SK-N-SH (cell line): ENCODE results near the gene ATP6V0E1. TPM values are rescaled to one million over a fixed set of nuclear protein-coding genes. Genes with fewer than 3 reads are reported as not detected.

Experiments used
- CTCF ChIA-PET: fragments of 300-600, 350-600 bp; formaldehyde crosslinking; extraction: SDS; loops from one replicate; lab custom pipeline; 2021; lab: Yijun Ruan, JAX
- POLR2A ChIA-PET: fragments of 350-600 bp; sonication (Branson Sonifier 250); formaldehyde crosslinking; extraction: SDS; loops from one replicate; lab custom pipeline; 2020; ENCODE audit warnings: antibody characterized with exemption, inconsistent platforms; lab: Yijun Ruan, JAX
- DNase-seq: peaks from one replicate; pipeline ENCODE4 v3.0.0; 2012
- H2AFZ ChIP-seq: fragments of 200-600 bp; sonication (generic); 2 replicates; pipeline ENCODE4 v1.8.1; 2016; ENCODE audit warnings: antibody characterized with exemption, mild to moderate bottlenecking, low read depth
- H3F3A ChIP-seq: fragments of 200-600 bp; sonication (generic); replicated peaks from 2 replicates; pipeline ENCODE3; 2016; ENCODE audit warnings: antibody characterized with exemption, mild to moderate bottlenecking; ENCODE audit not compliant: insufficient read depth
- H3K27ac ChIP-seq, 2 experiments: fragments of 200-500 bp in 1 of 2; fragments of 200-600 bp in 1 of 2; sonication (Bioruptor generic) in 1 of 2; sonication (generic), shearing (Covaris generic) in 1 of 2; 2 replicates each; pipeline versions ENCODE4 v1.5.1 to v1.6.1; 2014 to 2016; ENCODE audit warnings: low read depth in 2 of 2, inconsistent platforms in 1 of 2, low read length in 1 of 2, mild to moderate bottlenecking in 1 of 2, mixed read lengths in 1 of 2
- H3K27me3 ChIP-seq: fragments of 200-600 bp; sonication (generic), shearing (Covaris generic); 2 replicates; pipeline ENCODE4 v1.6.1; 2016; ENCODE audit warnings: mixed run types; ENCODE audit not compliant: insufficient read depth
- H3K36me3 ChIP-seq, 2 experiments: fragments of 200-500 bp in 1 of 2; fragments of 200-600 bp in 1 of 2; sonication (Bioruptor generic) in 1 of 2; sonication (generic) in 1 of 2; replicated peaks in 1 of 2; 2 replicates each; pipeline versions ENCODE3 to v1.5.1; 2014 to 2016; ENCODE audit warnings: low read length in 1 of 2, mild to moderate bottlenecking in 1 of 2; ENCODE audit not compliant: insufficient read depth in 2 of 2, control insufficient read depth in 1 of 2
- H3K4me1 ChIP-seq, 2 experiments: fragments of 200-500 bp in 1 of 2; fragments of 200-600 bp in 1 of 2; sonication (Bioruptor generic) in 1 of 2; sonication (generic), shearing (Covaris generic) in 1 of 2; 2 replicates each; pipeline versions ENCODE4 v1.5.1 to v1.6.1; 2014 to 2016; ENCODE audit warnings: low read depth in 1 of 2, low read length in 1 of 2, mixed run types in 1 of 2; ENCODE audit not compliant: insufficient read depth in 2 of 2, control insufficient read depth in 1 of 2
- H3K4me2 ChIP-seq: fragments of 200-600 bp; sonication (generic), shearing (Covaris generic); 2 replicates; pipeline ENCODE4 v1.6.1; 2017; ENCODE audit warnings: mixed run types
- H3K4me3 ChIP-seq, 2 experiments: fragments of 200-500 bp in 1 of 2; fragments of 200-600 bp in 1 of 2; sonication (Bioruptor generic) in 1 of 2; sonication (generic), shearing (Covaris generic) in 1 of 2; 2 replicates each; pipeline versions ENCODE4 v1.5.1 to v1.8.1; 2014 to 2016; ENCODE audit warnings: low read depth in 2 of 2, inconsistent platforms in 1 of 2, low read length in 1 of 2, mild to moderate bottlenecking in 1 of 2, mixed read lengths in 1 of 2, moderate library complexity in 1 of 2
- H3K79me2 ChIP-seq: fragments of 200-600 bp; sonication (generic); 2 replicates; pipeline ENCODE4 v1.8.1; 2017; ENCODE audit warnings: mild to moderate bottlenecking; ENCODE audit not compliant: insufficient read depth
- H3K9ac ChIP-seq: fragments of 200-600 bp; sonication (generic); 2 replicates; pipeline ENCODE4 v1.6.1; 2017; ENCODE audit warnings: mixed run types
- H3K9me2 ChIP-seq: fragments of 200-600 bp; sonication (generic); 2 replicates; pipeline ENCODE4 v1.6.1; 2017; ENCODE audit warnings: mixed run types
- H3K9me3 ChIP-seq: fragments of 200-600 bp; sonication (generic); 2 replicates; pipeline ENCODE4 v1.6.1; 2017; ENCODE audit warnings: mixed run types, mild to moderate bottlenecking, moderate library complexity
- H4K20me1 ChIP-seq: fragments of 200-600 bp; sonication (generic); 2 replicates; pipeline ENCODE4 v1.6.1; 2017; ENCODE audit warnings: mild to moderate bottlenecking, mixed run types; ENCODE audit not compliant: insufficient read depth
- CHD2 ChIP-seq: fragments of 150-350 bp; IDR thresholded peaks from 2 replicates; pipeline ENCODE4 v1.6.1; 2018; ENCODE audit warnings: low read length; ENCODE audit not compliant: partially characterized antibody
- CTCF ChIP-seq: fragments of 200-600 bp; sonication (generic); IDR thresholded peaks from 2 replicates; pipeline ENCODE4 v1.6.1; 2017; ENCODE audit warnings: antibody characterized with exemption, mild to moderate bottlenecking, moderate library complexity
- ELF1 ChIP-seq: IDR thresholded peaks from 2 replicates; pipeline ENCODE4 v1.4.0; 2012
- EP300 ChIP-seq, 2 experiments: IDR thresholded peaks; 2 replicates each; pipeline versions ENCODE4 v1.4.0 to v1.6.1; 2012; ENCODE audit warnings: borderline replicate concordance in 1 of 2, low read depth in 1 of 2, low read length in 1 of 2
- EZH2phosphoT487 ChIP-seq: fragments of 200-600 bp; sonication (generic); IDR thresholded peaks from 2 replicates; pipeline ENCODE4 v1.6.1; 2017; ENCODE audit warnings: low read depth, mixed run types, mild to moderate bottlenecking, antibody characterized with exemption, moderate library complexity, borderline replicate concordance
- FOXJ3 ChIP-seq: sonication (generic); formaldehyde crosslinking; IDR thresholded peaks from 2 replicates; pipeline ENCODE4 v1.5.1; 2020; ENCODE audit warnings: mild to moderate bottlenecking, missing genetic modification reagents
- FOXM1 ChIP-seq: IDR thresholded peaks from 2 replicates; pipeline ENCODE4 v1.4.0; 2012; ENCODE audit warnings: low read depth, mild to moderate bottlenecking
- GABPA ChIP-seq: IDR thresholded peaks from 2 replicates; pipeline ENCODE4 v1.4.0; 2012; ENCODE audit warnings: low read depth, mild to moderate bottlenecking
- NRF1 ChIP-seq: IDR thresholded peaks from 2 replicates; pipeline ENCODE4 v1.6.1; 2012; ENCODE audit warnings: low read depth, mild to moderate bottlenecking, low read length
- PBX3 ChIP-seq: IDR thresholded peaks from 2 replicates; pipeline ENCODE4; 2012
- POLR2AphosphoS5 ChIP-seq: IDR thresholded peaks from 2 replicates; pipeline ENCODE4 v1.6.1; 2012; ENCODE audit warnings: low read depth, low read length
- RAD21 ChIP-seq: IDR thresholded peaks from 2 replicates; pipeline ENCODE4 v1.6.1; 2012; ENCODE audit warnings: mild to moderate bottlenecking, low read length
- RCOR1 ChIP-seq: fragments of 150-350 bp; IDR thresholded peaks from 2 replicates; pipeline ENCODE4 v1.6.1; 2017; ENCODE audit warnings: antibody characterized with exemption, low read length
- RFX5 ChIP-seq: IDR thresholded peaks from 2 replicates; pipeline ENCODE4 v1.6.1; 2012; ENCODE audit warnings: mild to moderate bottlenecking, improper control_type of control experiment, low read length
- RXRA ChIP-seq: IDR thresholded peaks from 2 replicates; pipeline ENCODE4 v1.4.0; 2012; ENCODE audit warnings: low read depth, mild to moderate bottlenecking, borderline replicate concordance
- TCF12 ChIP-seq: IDR thresholded peaks from 2 replicates; pipeline ENCODE4 v1.4.0; 2012
- TEAD4 ChIP-seq: IDR thresholded peaks from 2 replicates; pipeline ENCODE4 v1.4.0; 2012; ENCODE audit warnings: mild to moderate bottlenecking, borderline replicate concordance; ENCODE audit not compliant: insufficient read depth
- USF1 ChIP-seq: IDR thresholded peaks from 2 replicates; pipeline ENCODE4 v1.4.0; 2012; ENCODE audit warnings: low read depth, borderline replicate concordance
- USF2 ChIP-seq: fragments of 150-350 bp; IDR thresholded peaks from 2 replicates; pipeline ENCODE4 v1.6.1; 2017; ENCODE audit warnings: antibody characterized with exemption, low read length, low read depth, borderline replicate concordance
- YY1 ChIP-seq: IDR thresholded peaks from 2 replicates; pipeline ENCODE4 v1.4.0; 2012; ENCODE audit warnings: low read depth, mild to moderate bottlenecking
- WGBS: methylation state at CpG from one replicate; pipeline ENCODE4 v1.1.6; 2017; ENCODE audit warnings: low lambda C conversion rate; 5-methylcytosine and 5-hydroxymethylcytosine counted together
- polyA plus RNA-seq, 3 experiments: library from polyadenylated mRNA; depleted of rRNA; stranded (reverse); fragments of >200 nt; gene quantifications; 2 replicates each; pipeline ENCODE4 v1.2.3, GENCODE V29; 2012

ATP6V0E1 gene
- polyA plus RNA-seq, 1 of the 3 experiments (the other 2 are of a cell fraction) = 243 TPM

- no peak overlapping the region for H3K4me3 ChIP-seq
- no peaks in the 10 kb centered on the region for H3K9me2 ChIP-seq
- peaks cover 36% of the 10 kb centered on the region for H4K20me1 ChIP-seq
- no peaks in the 10 kb centered on the region for H3K9me3 ChIP-seq
- H3K4me2 ChIP-seq = no peak overlapping the region
- ChIA-PET CTCF (no interaction called here), POLR2A (no interaction called here)
- H3K79me2 ChIP-seq = peaks cover 94% of the 10 kb centered on the region
- no peak overlapping the region for H3K9ac ChIP-seq
- H3K27me3 ChIP-seq = no peaks in the 10 kb centered on the region
- DNase-seq = no peak
- TF ChIP-seq YY1 = no peak
- no peak for TF ChIP-seq POLR2AphosphoS5
- TF ChIP-seq USF1 = no peak
- no peak for TF ChIP-seq FOXM1
- TF ChIP-seq PBX3 = no peak
- no peak for TF ChIP-seq FOXJ3 (CRISPR knock-in tag)
- no peak for TF ChIP-seq GABPA
- TF ChIP-seq RCOR1 = no peak
- no peak for TF ChIP-seq RFX5
- TF ChIP-seq CHD2 = no peak
- TF ChIP-seq CTCF = no peak
- TF ChIP-seq RAD21 = no peak
- no peak for TF ChIP-seq NRF1
- no peak for TF ChIP-seq RXRA
- TF ChIP-seq TCF12 = no peak
- no peak for TF ChIP-seq ELF1
- no peak for TF ChIP-seq TEAD4
- TF ChIP-seq EZH2phosphoT487 = no peak
- no peak for TF ChIP-seq USF2
- no peak for TF ChIP-seq EP300 (IDR thresholded peaks at IDR 0.05; ENCODE audit: borderline replicate concordance in 1 of 2, low read depth in 1 of 2, low read length in 1 of 2)
- no peak overlapping the region for H3K27ac ChIP-seq
- peaks cover 8% of the 10 kb centered on the region for H3F3A ChIP-seq
- H2AFZ ChIP-seq = no peak overlapping the region
- WGBS = 95% methylated on average over 7 of the region's 7 CpGs
- H3K36me3 ChIP-seq = peaks cover 0 to 7% of the 10 kb centered on the region in 2 experiments
- peaks cover 0 to 16% of the 10 kb centered on the region in 2 experiments; a peak in 2 of 4 replicates for H3K4me1 ChIP-seq
Measured at GRCh38 chr5:173027905-173028304, 44.3 kb downstream of the ATP6V0E1 start.
